ENCODE data around the gene TGFB1.

- TF ChIP-seq, protein P1, sequence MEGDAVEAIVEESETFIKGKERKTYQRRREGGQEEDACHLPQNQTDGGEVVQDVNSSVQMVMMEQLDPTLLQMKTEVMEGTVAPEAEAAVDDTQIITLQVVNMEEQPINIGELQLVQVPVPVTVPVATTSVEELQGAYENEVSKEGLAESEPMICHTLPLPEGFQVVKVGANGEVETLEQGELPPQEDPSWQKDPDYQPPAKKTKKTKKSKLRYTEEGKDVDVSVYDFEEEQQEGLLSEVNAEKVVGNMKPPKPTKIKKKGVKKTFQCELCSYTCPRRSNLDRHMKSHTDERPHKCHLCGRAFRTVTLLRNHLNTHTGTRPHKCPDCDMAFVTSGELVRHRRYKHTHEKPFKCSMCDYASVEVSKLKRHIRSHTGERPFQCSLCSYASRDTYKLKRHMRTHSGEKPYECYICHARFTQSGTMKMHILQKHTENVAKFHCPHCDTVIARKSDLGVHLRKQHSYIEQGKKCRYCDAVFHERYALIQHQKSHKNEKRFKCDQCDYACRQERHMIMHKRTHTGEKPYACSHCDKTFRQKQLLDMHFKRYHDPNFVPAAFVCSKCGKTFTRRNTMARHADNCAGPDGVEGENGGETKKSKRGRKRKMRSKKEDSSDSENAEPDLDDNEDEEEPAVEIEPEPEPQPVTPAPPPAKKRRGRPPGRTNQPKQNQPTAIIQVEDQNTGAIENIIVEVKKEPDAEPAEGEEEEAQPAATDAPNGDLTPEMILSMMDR (IDR thresholded peaks at IDR 0.05), result no peak
- TF ChIP-seq POLR2AphosphoS5 (IDR thresholded peaks at IDR 0.05), result peak in 2 of 3 donors; percentile 34 to 39
- no peak for TF ChIP-seq POLR2A (IDR thresholded peaks at IDR 0.05)
Measured at GRCh38 chr19:41323430-41324125, 30.1 kb downstream of the TGFB1 start.
